NCI-H2081 treated with DMSO at 0.1 percent for 48 hours (cell line): ENCODE results near the gene YPEL3.

Source experiments
- DNase-seq: peaks from one replicate; lab custom pipeline; 2025; lab: John Stamatoyannopoulos, UW

Gene YPEL3

GRCh38 chr16:30046178-30046577 is 49.8 kb downstream of the YPEL3 start:
- no peak for DNase-seq
